Measurements from ENCODE around the gene ZFP36.

GRCh38 chr19:39406656-39407409 is at the start of gene ZFP36:
- peak; percentile 33 to 50 (median 37) for TF ChIP-seq CTCF (IDR thresholded peaks at IDR 0.05)
- TF ChIP-seq POLR2A (IDR thresholded peaks at IDR 0.05): peak; percentile 99
- TF ChIP-seq POLR2AphosphoS5 (IDR thresholded peaks at IDR 0.05): peak; percentile 100
